ENCODE results near the gene KLHDC8B. TPM values are rescaled to one million over a fixed set of nuclear protein-coding genes. Genes with fewer than 3 reads are reported as not detected.
A peak's percentile ranks its signal among the peaks of the same experiment; 100 is the strongest.

Gene KLHDC8B
- total and polyA plus RNA-seq, 2 of the 4 experiments (the other 2 are of a cell fraction): 16.3 to 16.5 TPM

GRCh38 chr3:49132073-49132436 lies 39.3 kb upstream of the KLHDC8B start:
- H3K27ac ChIP-seq (ENCODE audit: insufficient read depth, low read length): peak overlapping the region; percentile 96
- H2AK5ac ChIP-seq (ENCODE audit: low read depth, low read length): peak overlapping the region; percentile 96
- peak overlapping the region; percentile 68 for H3K4me3 ChIP-seq (ENCODE audit: insufficient read depth, low read depth, low read length)
- peaks cover 18 to 63% of the 10 kb centered on the region in 2 experiments for H3K79me1 ChIP-seq (ENCODE audit: low read depth in 1 of 2, low read length in 2 of 2)
- no peak overlapping the region; the same call in 2 of the 3 replicates for H2BK15ac ChIP-seq (ENCODE audit: low read depth, low read length)
- H4K8ac ChIP-seq (ENCODE audit: low read depth in 2 of 2, low read length in 2 of 2): peak overlapping the region; percentile 83 to 97
- peaks cover 37% of the 10 kb centered on the region for H3K9me1 ChIP-seq (ENCODE audit: insufficient read depth, low read length)
- DNase-seq (no peak), ATAC-seq (ENCODE audit: low read depth) (no peak)
- BruUV-seq (replicated peaks): no TSS peak
- ChIA-PET POLR2A (ENCODE audit: unreplicated experiment) (interaction anchor here (0.5 to 1.2 kb wide), 3 partner anchors 11 to 230 kb away, joined by 3 to 7 read pairs (median 3); partner anchors contain the start of gene USP19), CTCF (no interaction called here)
- intact Hi-C loops (cut with micrococcal nuclease) (loop anchor here (2.0 kb wide), 1 partner anchor 145 kb away; the partner anchor contains the start of gene C3orf62), in situ Hi-C loops (cut with MboI; ENCODE audit: low sequenced_read_pairs) (no loop called here), dilution Hi-C loops (cut with HindIII; ENCODE audit: low sequenced_read_pairs, unreplicated experiment) (no loop called here)
- H3K56ac ChIP-seq (ENCODE audit: extremely low read depth, insufficient read depth, low read length): peak overlapping the region; percentile 94; the same call in 1 of the 2 replicates
- peaks cover 9% of the 10 kb centered on the region for H3K4me1 ChIP-seq (ENCODE audit: control insufficient read depth, insufficient read depth, low read length)
- peaks cover 12% of the 10 kb centered on the region for H4K20me1 ChIP-seq (ENCODE audit: insufficient read depth, low read length)
- no peak overlapping the region; the same call in 1 of the 2 replicates for H3K18ac ChIP-seq (ENCODE audit: low read depth, low read length)
- H3K27me3 ChIP-seq (ENCODE audit: control insufficient read depth, insufficient read depth, low read length): no peaks in the 10 kb centered on the region
- H3K4ac ChIP-seq (ENCODE audit: low read depth, low read length): peak overlapping the region; percentile 97
- H3K9ac ChIP-seq (ENCODE audit: low read depth, low read length): peak overlapping the region; percentile 96
- WGBS, 2 experiments (ENCODE audit: extremely low coverage in 2 of 2, insufficient read length in 1 of 2): no CpG with 5 or more reads among the region's 9 CpGs
- H4K91ac ChIP-seq (ENCODE audit: insufficient read depth, low read depth, low read length): peak overlapping the region; percentile 94
- peaks cover 39% of the 10 kb centered on the region for H3K36me3 ChIP-seq (ENCODE audit: control insufficient read depth, insufficient read depth, low read length)
- peak overlapping the region; percentile 81 for H3K23ac ChIP-seq (ENCODE audit: low read depth, low read length)
- H2BK120ac ChIP-seq (ENCODE audit: low read depth, low read length): 0 out of 2 replicates have a peak overlapping the region, but pooled peaks have one; percentile 24
- peak overlapping the region; percentile 99 for H2AK9ac ChIP-seq (replicated peaks; ENCODE audit: low read depth, low read length, poor library complexity)
- H3K4me2 ChIP-seq (ENCODE audit: low read depth, low read length): peak overlapping the region; percentile 66
- peak overlapping the region; percentile 82 for H2BK5ac ChIP-seq (ENCODE audit: low read depth, low read length, poor library complexity, severe bottlenecking)
- H2BK20ac ChIP-seq (ENCODE audit: low read depth, low read length): no peak overlapping the region
- peak overlapping the region; percentile 56 for H4K5ac ChIP-seq (ENCODE audit: low read depth, low read length)
- peak overlapping the region; percentile 97 for H2AFZ ChIP-seq (replicated peaks; ENCODE audit: low read length, poor library complexity)
- TF ChIP-seq NFE2L2 (IDR thresholded peaks at IDR 0.05; ENCODE audit: low read depth, low read length): no peak
- no peak for TF ChIP-seq ELK1 (IDR thresholded peaks at IDR 0.05; ENCODE audit: borderline replicate concordance, low read depth, low read length)
- TF ChIP-seq MXI1 (IDR thresholded peaks at IDR 0.05; ENCODE audit: borderline replicate concordance, low read depth, low read length): no peak
- TF ChIP-seq USF2 (IDR thresholded peaks at IDR 0.05; ENCODE audit: low read depth, low read length): no peak
- no peaks in the 10 kb centered on the region for H3K9me3 ChIP-seq (ENCODE audit: control insufficient read depth, insufficient read depth, low read length)
- H3K14ac ChIP-seq (replicated peaks; ENCODE audit: low read depth, low read length): peak overlapping the region; percentile 98
